Stimulated activated CD4-positive, alpha-beta T cell treated with anti-CD3 and anti-CD28 coated beads, Interleukin-1b, Interleukin-23, amount 100 ng/mL, for 24 hours (primary cell): ENCODE measurements around the gene ASB6.
"Not testable (repeated sequence)": the region's sequence is repeated elsewhere in the genome, so short reads cannot be mapped to it uniquely, and the experiment has no call there.

Experiments
- DNase-seq, 4 experiments: peaks; one replicate each; pipeline ENCODE4 v3.0.0-alpha.2; 2020; ENCODE audit warnings: low read depth in 4 of 4, low spot score in 1 of 4

Gene ASB6

GRCh38 chr9:129667850-129668249 is 25.9 kb upstream of the ASB6 start:
- DNase-seq = no peak

- DNase-seq = no peak
Measured at GRCh38 chr9:129667378-129667777, 25.4 kb upstream of the ASB6 start.

- DNase-seq = no peak
Measured at GRCh38 chr9:129666575-129666974, 24.6 kb upstream of the ASB6 start.

- DNase-seq = no peak
Measured at GRCh38 chr9:129665814-129666520, 24.0 kb upstream of the ASB6 start.

- DNase-seq = no peak
Measured at GRCh38 chr9:129665389-129665775, 23.4 kb upstream of the ASB6 start, which contains the start of gene PRRX2. Gene PRRX2, plus strand, starts transcription at chr9:129665647. Its CDS starts 221 bp downstream, at chr9:129665868.

GRCh38 chr9:129664746-129665388 is 22.9 kb upstream of the ASB6 start:
- DNase-seq = no peak

- not testable (repeated sequence) for DNase-seq
Measured at GRCh38 chr9:129662239-129662638, 20.3 kb upstream of the ASB6 start.

GRCh38 chr9:129661029-129661428 is 19.1 kb upstream of the ASB6 start:
- no peak for DNase-seq

- no peak for DNase-seq
Measured at GRCh38 chr9:129656795-129657390, 14.9 kb upstream of the ASB6 start.

- no peak for DNase-seq
Measured at GRCh38 chr9:129655696-129656095, 13.7 kb upstream of the ASB6 start.

GRCh38 chr9:129655154-129655553 is 13.2 kb upstream of the ASB6 start:
- DNase-seq = no peak

- DNase-seq = no peak
Measured at GRCh38 chr9:129654554-129655040, 12.6 kb upstream of the ASB6 start.

GRCh38 chr9:129653823-129654553 is 12.0 kb upstream of the ASB6 start:
- no peak for DNase-seq

- no peak for DNase-seq
Measured at GRCh38 chr9:129650680-129651235, 8.8 kb upstream of the ASB6 start.

GRCh38 chr9:129649726-129650679 is 8.1 kb upstream of the ASB6 start:
- no peak for DNase-seq

GRCh38 chr9:129648764-129649115 is 6.8 kb upstream of the ASB6 start:
- no peak for DNase-seq

GRCh38 chr9:129648092-129648763 is 6.3 kb upstream of the ASB6 start:
- DNase-seq = no peak

GRCh38 chr9:129647635-129648034 is 5.7 kb upstream of the ASB6 start:
- no peak for DNase-seq

GRCh38 chr9:129646654-129647053 is 4.7 kb upstream of the ASB6 start:
- no peak for DNase-seq

- no peak for DNase-seq
Measured at GRCh38 chr9:129646252-129646651, 4.3 kb upstream of the ASB6 start.
